Pancreas (tissue), 10 donors: Measurements from ENCODE around the gene MACROD2. TPM values are rescaled to one million over a fixed set of nuclear protein-coding genes. Genes with fewer than 3 reads are reported as not detected.

Experiments used
- ATAC-seq, 4 donors: fragments of 200-7000 bp; cut with Tn5 transposase; one replicate each; pipeline versions ENCODE4 v1.8.0 to v1.9.1; 2020; ENCODE audit warnings: mild to moderate bottlenecking in 4 of 4, moderate library complexity in 4 of 4
- DNase-seq, 6 donors: peaks; one replicate each; pipeline ENCODE4 v3.0.0-alpha.2; 2020
- FAIRE-seq: peaks from 2 replicates; lab custom pipeline; 2012; peaks lifted over from hg19 to GRCh38; lab: Jason Lieb, UNC
- H3K27ac ChIP-seq, 4 donors: fragments of 200-600 bp; sonication (generic); 1 replicate in 3 of 4; 2 replicates in 1 of 4; pipeline versions ENCODE4 v1.5.0 to v1.8.0; 2020
- H3K27me3 ChIP-seq, 4 donors: fragments of 200-600 bp; one replicate each; pipeline ENCODE4 v1.8.0; 2021
- H3K36me3 ChIP-seq, 3 donors: fragments of 200-600 bp; sonication (generic) in 1 of 3; one replicate each; pipeline versions ENCODE4 v1.5.0 to v1.8.0; 2020 to 2021
- H3K4me1 ChIP-seq, 3 donors: fragments of 200-600 bp; one replicate each; pipeline ENCODE4 v1.8.0; 2021
- H3K4me3 ChIP-seq, 4 donors: fragments of 200-600 bp; sonication (generic) in 2 of 4; one replicate each; pipeline versions ENCODE4 v1.5.0 to v1.8.0; 2020 to 2021
- H3K9me3 ChIP-seq, 4 donors: fragments of 200-600 bp; one replicate each; pipeline ENCODE4 v1.8.0; 2021
- CTCF ChIP-seq, 4 donors: fragments of 200-600 bp; sonication (generic) in 3 of 4; IDR thresholded peaks; one replicate each; pipeline versions ENCODE4 v1.5.0 to v1.8.0; 2021; ENCODE audit warnings: antibody characterized with exemption in 4 of 4
- WGBS, 2 donors: extraction: QIAGEN DNeasy Blood & Tissue Kit; methylation state at CpG; one replicate each; pipeline ENCODE4 v1.1.7; 2013; 5-methylcytosine and 5-hydroxymethylcytosine counted together
- intact Hi-C, 3 donors: fragments of 100-400 bp; cut with DNase I; formaldehyde crosslinking; loops; one replicate each; pipeline versions ENCODE4 v1.11.1 to v1.14.2; 2022
- polyA plus RNA-seq, 2 donors: library from polyadenylated mRNA; stranded (reverse); fragments of 200-250 nt; gene quantifications; one replicate each; pipeline ENCODE4 v1.2.3, GENCODE V29; 2013
- total RNA-seq, 6 donors: library from RNA; stranded (reverse); fragmentation: NEBNext Ultra II Directional in 4 of 6; extraction: Animal tissue kit (Norgen Biotek cat#: 25700) in 4 of 6; gene quantifications; one replicate each; pipeline versions ENCODE4 v1.2.1 to v1.2.4, GENCODE V29; 2021 to 2023
- donor health status: healthy with polysubstance abuse.
- donor health status: DM: no; HTN: no; CAD: no; lungs with moderate emphysema.
- donor health status: DM: no; HTN: no; CAD: no.
- donor health status: control.
- donor health status: control.
- donor health status: Bipolar disorder and iron deficiency.
- donor health status: DM: yes; HTN: yes; CAD: no.
- donor health status: DM: no; HTN: no; CAD: no.
- donor health status: DM: no; HTN: no; CAD: no.
- donor health status: DM: yes; HTN: yes; CAD: no.

The MACROD2 gene
- total and polyA plus RNA-seq, 8 donors = 1.7 to 4.9 (median 2.7) TPM

DNA sequence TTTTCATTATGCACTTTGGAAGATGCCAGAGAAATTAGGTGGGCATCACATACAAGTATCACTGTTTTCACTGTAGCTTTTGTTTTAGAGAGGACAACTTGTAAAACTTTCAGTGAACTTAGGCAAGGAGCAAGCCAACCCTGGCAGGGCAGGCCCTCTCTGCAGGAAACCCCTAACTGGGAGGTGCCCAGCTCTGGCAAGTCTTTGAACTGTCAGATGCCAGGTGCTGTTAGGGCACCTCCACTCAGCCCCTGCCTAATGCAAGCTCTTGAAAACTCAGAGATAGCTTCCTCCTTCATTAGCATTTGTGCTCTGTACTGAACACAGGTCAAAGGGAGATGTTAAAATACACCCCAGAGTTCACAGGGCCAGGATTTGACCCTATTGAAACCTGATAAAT is 1116.3 kb downstream of the MACROD2 start:
- no peaks in the 10 kb centered on the region for H3K4me1 ChIP-seq
- ATAC-seq (no peak), DNase-seq (no peak), FAIRE-seq (no peak)
- intact Hi-C loops = no loop called here
- H3K27me3 ChIP-seq = no peaks in the 10 kb centered on the region
- no peaks in the 10 kb centered on the region for H3K36me3 ChIP-seq
- no peak overlapping the region for H3K4me3 ChIP-seq
- no peak overlapping the region for H3K27ac ChIP-seq
- H3K9me3 ChIP-seq = no peaks in the 10 kb centered on the region
- no peak for TF ChIP-seq CTCF (IDR thresholded peaks at IDR 0.05)

DNA sequence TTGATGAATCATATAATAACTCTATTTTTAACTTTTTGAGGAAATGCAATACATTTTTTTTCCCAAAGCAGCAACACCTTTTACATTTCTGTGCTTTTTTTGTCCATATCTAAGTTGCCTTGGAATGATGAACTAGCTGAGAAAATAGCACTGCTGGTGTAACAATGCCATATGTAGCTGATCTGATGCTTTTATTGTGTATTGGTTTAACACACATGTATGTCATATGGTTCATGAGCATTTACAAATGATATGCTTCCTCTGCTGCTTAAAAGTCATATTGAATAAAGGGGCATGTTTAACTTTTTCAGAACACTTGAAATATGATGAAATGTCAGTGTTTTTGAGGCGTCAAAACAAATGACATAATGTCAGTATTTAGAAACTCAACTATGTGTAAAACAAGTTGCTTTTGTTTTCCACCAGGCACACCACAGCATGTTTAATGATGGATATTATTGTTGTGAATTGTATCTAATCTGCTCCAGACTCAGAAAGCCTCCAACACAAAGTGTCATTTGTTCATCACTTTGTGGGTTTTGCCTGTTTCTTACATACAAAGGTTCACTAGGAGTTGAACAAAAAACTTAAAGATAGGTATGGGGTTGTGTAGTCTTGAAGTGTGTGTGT is 1117.9 kb downstream of the MACROD2 start:
- Histone ChIP-seq H3K27me3 (no peaks in the 10 kb centered on the region), H3K27ac (no peak overlapping the region), H3K9me3 (no peaks in the 10 kb centered on the region), H3K4me3 (no peak overlapping the region), H3K4me1 (no peaks in the 10 kb centered on the region), H3K36me3 (no peaks in the 10 kb centered on the region)
- no peak for FAIRE-seq
- TF ChIP-seq CTCF (IDR thresholded peaks at IDR 0.05) = no peak
- ATAC-seq = no peak
- intact Hi-C loops = no loop called here
- WGBS, 2 donors = 91 to 100% methylated on average over 1 of the region's 1 CpG
- DNase-seq = no peak

DNA sequence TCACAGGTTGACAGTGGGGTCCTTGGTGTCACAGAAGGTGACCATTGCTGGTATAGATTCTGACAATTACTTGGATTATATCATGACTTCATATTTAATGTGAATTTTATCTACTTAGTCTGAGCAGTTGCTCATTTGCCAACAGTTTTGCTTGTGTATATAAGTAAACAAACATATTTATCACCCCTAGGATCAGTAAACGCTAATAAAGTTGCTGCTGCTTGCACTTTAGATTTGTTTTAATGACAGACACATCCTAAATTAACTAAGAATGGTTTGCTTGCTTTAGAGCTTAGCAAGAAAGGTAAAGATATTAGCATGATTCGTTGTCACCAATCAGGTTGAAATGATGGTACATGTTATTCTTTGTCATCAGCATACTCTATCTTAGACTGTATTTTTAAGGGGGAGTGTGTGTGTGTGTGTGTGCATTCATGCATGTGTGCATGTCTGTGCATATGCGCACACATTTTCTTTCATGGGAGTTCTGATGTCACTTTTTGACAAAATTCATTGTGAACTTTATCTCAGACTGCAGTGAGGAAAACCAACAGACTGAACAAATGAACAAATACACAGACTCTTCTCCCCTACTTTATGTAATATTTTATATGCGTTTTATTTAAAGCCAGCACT is 1124.7 kb downstream of the MACROD2 start:
- intact Hi-C loops = no loop called here
- no peak overlapping the region for H3K27ac ChIP-seq
- H3K4me1 ChIP-seq = no peaks in the 10 kb centered on the region
- FAIRE-seq = no peak
- no peak overlapping the region for H3K4me3 ChIP-seq
- WGBS, 2 donors = 62 to 65% methylated on average over 4 of the region's 4 CpGs
- H3K36me3 ChIP-seq = no peaks in the 10 kb centered on the region
- no peak for TF ChIP-seq CTCF (IDR thresholded peaks at IDR 0.05)
- no peaks in the 10 kb centered on the region for H3K27me3 ChIP-seq
- ATAC-seq = no peak
- no peak for DNase-seq
- H3K9me3 ChIP-seq = no peaks in the 10 kb centered on the region

DNA sequence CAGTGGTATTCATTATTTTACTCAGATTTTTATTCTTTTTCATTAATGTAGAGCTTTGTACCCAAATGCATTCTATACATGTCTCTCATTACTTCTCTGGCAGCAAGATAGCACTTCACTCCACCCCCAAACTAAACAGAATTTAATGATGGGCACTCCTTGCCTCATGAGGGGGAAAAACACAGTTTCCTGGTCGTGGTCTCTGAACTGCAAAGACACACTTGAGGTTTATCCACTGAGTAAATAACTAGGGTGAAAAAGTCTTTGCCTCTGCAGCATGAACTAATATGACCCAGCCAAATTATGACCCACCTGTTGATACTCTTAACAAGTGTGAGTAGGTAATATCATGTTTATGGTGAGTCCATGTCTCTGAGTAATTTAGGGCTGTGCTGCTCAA is 1127.3 kb downstream of the MACROD2 start:
- no peaks in the 10 kb centered on the region for H3K9me3 ChIP-seq
- intact Hi-C loops = no loop called here
- no peaks in the 10 kb centered on the region for H3K27me3 ChIP-seq
- DNase-seq = no peak
- no peak for ATAC-seq
- no peaks in the 10 kb centered on the region for H3K4me1 ChIP-seq
- TF ChIP-seq CTCF (IDR thresholded peaks at IDR 0.05) = no peak
- no peak overlapping the region for H3K4me3 ChIP-seq
- H3K27ac ChIP-seq = no peak overlapping the region
- no peak for FAIRE-seq
- 61 to 63% methylated on average over 1 of the region's 1 CpG for WGBS, 2 donors
- H3K36me3 ChIP-seq = no peaks in the 10 kb centered on the region

GRCh38 chr20:15131176-15131575 is 1135.9 kb downstream of the MACROD2 start:
- FAIRE-seq = no peak
- Histone ChIP-seq H3K27ac (no peak overlapping the region), H3K36me3 (no peaks in the 10 kb centered on the region)

More at GRCh38 chr20:15131176-15131575, 1135.9 kb downstream of the MACROD2 start:
- TF ChIP-seq CTCF (IDR thresholded peaks at IDR 0.05) = no peak
- H3K27me3 ChIP-seq = no peaks in the 10 kb centered on the region
- no peak for ATAC-seq
- 81% methylated on average over 2 of the region's 2 CpGs for WGBS, 2 donors
- H3K9me3 ChIP-seq = no peaks in the 10 kb centered on the region
- intact Hi-C loops = no loop called here
- DNase-seq = no peak
- H3K4me3 ChIP-seq = no peak overlapping the region
- H3K4me1 ChIP-seq = no peaks in the 10 kb centered on the region
